Stimulated activated CD4-positive, alpha-beta T cell treated with anti-CD3 and anti-CD28 coated beads, Interleukin-12 subunit alpha, Interleukin-12 subunit beta, amount 100 ng/mL, for 4 hours (primary cell): Measurements from ENCODE around the gene SELL.
"Not testable (repeated sequence)": the region's sequence is repeated elsewhere in the genome, so short reads cannot be mapped to it uniquely, and the experiment has no call there.

Source experiments
- DNase-seq: peaks from one replicate; pipeline ENCODE4 v3.0.0-alpha.2; 2020

The SELL gene

DNA sequence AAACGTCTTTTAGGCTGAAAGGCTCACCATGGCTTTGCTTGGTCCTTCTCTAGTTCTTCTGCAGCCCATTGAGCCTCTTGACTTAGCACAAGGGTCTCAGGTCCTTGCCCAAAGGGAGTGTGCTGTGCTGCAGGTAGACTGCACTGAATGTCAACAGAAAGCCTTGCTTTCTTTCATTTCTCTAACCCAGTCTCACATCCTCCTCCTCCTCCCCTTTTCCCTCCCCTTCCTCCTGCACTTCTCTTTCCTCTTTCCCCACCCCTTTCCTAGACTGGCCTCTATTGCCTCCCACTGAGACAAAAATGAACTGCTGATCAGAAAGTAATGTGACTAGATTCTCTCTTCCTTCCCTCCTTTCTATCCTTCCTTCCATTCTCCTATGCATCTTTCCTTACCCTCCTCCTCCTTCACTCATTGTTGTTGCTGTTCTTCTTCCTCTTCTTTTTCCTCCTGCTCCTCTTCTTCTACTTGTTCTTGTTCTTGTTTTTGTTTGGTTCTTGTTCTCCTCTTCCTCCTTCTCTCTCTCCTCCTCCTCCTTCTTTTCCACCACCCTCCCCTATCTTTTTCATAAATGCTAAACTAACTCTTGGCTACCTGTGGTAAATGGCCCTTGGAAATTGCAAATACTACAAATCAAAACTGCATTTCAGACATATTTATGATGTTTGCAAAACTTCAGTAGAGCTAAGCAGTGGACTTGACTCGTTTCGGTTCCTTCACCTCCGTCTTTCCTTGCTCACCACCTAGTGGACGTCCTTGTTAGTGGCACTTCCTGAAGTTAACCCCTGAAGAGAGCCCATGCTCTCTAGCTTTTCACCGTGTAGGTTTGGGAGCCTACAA, at the start of gene SELL:
Gene SELL, minus strand, starts transcription at position 152 of the 840 bp plus-strand sequence. Its CDS starts 122 bp downstream, at position 30.
- peak; percentile 56 for DNase-seq

- no peak for DNase-seq
Observed at GRCh38 chr1:169759038-169759437, 47.6 kb upstream of the SELL start.

DNA sequence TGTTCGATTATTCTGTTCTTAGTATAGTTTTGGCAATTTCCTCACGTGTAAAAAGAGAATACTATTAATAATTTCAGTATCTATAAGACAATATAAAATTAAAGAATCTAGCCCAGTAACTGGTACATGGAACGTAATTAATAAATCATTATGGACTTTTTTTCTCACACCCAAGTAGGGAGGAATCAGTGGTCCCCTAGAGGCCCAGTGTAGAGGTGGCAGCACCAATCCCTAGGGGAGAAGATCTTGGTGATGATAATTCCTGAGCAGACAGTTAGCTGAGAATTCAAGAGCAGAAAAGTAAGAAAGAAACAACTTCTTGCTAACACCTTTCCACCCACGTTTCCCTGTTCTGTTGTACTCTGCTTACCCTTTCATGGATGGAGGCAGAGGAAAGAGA, 42.1 kb upstream of the SELL start:
- no peak for DNase-seq

DNA sequence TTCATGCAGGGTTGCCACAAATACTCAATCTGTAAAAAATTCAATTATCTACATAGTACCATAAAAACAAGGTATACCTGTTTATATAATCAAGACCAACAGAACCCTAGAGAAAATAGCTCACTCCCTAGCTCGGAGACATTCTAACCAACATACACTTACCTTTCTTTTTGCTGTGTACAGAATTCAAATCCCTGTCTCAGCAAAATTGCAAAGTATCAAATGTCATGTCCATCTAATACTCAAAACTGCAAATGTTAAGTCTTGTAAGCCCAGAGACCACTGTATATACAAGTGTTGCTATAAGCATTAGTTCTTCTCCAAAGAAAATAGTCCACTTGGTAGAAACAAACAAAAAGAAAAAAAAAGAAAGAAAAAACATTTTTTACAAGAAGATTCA, 38.6 kb upstream of the SELL start:
- DNase-seq, result no peak

GRCh38 chr1:169746550-169746949, 35.1 kb upstream of the SELL start:
- no peak for DNase-seq

DNA sequence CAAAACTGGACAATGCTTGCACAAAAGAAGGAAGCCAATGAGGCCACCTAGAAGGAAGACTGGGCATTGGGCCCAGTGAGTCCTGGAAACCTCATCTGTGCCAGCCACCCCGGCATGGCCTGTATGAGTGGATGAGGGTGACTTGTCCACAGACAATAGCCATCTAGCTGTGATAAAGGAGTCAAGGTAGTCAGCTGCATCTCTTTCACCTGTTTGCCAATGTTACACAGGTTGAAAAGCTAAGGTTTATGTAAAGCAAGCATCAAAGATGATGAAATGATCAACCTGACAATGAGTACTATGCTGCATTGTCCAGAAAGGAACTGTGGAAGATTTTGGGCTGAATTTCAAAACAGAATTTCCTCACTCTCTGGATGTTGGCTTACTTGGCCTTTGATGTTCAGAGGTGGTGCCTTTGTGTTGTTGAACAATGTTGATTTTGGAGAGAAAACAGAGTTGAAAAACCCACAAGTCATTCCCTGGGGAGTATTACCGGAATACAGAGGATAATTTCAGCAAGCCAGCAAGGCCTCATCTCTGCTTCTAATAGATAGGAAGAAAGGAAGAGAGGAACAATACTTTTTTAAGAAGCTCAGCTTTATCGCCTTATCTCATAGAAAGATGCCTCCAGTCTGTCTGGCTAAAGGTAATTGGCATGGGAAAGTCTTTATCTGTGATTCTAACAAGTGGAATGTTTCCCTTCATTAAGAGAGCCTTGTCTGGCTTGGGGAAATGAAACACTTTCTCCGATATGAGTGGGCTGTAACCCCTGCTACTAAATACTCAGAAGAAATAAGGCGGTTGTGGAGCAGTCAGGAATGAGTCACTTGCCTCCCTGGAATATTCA, 33.8 kb upstream of the SELL start:
- no peak for DNase-seq

DNA sequence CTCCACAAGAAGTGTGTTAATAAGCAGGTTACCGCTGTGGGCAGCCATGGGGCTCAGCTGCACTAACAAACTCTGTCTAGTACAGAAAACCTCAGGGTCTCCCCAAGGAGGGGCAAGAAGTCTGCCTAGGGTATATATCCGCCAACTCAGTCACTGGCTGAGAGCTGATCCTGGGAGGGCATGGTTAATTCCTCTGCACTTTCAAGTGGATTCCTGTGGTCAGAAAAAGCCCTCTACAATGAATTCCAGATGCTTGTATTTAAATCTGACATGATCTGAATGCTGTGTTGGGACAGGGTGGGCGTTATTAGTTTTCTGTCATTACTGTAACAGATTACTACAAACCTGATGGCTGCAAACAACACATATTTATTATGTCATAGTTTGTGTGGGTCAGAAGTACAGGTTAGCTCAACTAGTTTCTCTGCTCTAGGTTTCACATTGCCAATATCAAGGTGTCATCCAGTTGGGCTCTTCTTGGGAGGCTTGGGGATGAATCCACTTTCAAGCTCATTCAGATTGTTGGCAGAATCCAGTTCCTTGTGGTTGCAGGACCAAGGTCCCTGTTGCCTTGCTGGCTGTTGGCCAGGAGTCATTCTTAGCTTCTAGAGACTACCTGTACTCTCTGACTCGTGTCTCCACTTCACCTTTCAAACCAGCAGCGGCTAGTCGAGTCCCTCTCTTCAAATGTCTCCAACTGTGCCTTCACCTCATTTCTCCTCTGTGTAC, 30.4 kb upstream of the SELL start:
- no peak for DNase-seq

DNA sequence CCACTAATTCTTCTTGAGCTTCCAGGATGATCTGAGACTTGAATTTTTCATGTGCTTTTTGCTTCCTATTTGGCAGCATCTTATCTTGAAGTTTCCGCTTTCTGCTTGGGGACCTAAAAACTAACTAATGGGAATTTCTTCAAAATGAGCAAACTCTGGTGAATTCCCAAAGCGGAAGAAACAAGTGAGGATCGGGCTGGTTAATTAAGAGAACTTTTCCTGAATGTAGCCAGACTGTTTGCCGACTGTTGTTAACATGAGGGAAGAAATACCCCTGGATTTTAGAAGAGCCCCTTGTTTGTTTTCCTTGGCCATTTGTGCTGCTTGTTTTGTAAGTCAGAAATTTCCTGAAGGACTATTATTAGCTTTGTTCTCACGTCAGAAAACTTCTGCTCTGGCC, 28.6 kb upstream of the SELL start:
- no peak for DNase-seq

GRCh38 chr1:169733924-169734323, 22.5 kb upstream of the SELL start, which contains the start of gene SELE:
Gene SELE (minus strand): TSS chr1:169734079. CDS start chr1:169733612, 467 bp downstream.
- no peak for DNase-seq

DNA sequence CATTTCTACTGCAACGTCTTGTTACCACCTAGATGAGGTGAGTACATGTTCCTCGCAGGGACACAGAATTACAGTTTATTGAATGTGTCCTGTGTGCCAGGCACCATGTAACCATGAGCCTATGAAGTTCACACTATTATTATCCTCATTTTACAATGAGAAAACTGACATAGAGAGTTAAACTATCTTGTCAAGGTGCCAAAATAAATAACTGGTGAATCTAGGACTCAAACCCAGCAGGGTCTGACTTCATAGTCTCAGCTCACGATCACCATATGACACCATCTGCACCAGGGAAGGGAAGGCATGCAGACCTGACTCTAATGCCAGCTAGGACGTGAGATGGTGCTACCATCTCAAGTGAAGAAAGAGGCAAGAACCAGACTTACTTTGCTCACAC, 20.0 kb upstream of the SELL start:
- no peak for DNase-seq

DNA sequence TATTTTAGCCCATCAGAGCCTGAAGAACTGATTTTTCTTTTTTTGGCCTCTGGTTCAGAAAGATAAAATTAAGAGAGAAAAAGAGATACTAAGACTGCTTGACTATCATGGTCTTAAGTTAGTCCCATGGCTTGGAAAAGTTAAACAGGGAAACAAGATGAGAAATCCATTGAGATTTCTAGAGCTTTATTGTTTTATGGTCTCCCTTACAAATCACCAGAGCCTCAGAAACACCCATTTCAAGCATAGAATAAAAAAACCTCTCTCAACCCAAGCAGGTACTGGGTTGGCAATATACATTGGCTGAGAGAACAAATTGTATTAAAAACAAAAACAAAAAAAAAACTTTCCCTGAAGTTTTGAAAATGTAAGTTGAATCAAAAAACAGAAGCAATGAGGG, 18.6 kb upstream of the SELL start:
- no peak for DNase-seq

GRCh38 chr1:169727307-169727706, 15.9 kb upstream of the SELL start:
- DNase-seq, result no peak

GRCh38 chr1:169726851-169727250, 15.4 kb upstream of the SELL start:
- DNase-seq, result no peak

DNA sequence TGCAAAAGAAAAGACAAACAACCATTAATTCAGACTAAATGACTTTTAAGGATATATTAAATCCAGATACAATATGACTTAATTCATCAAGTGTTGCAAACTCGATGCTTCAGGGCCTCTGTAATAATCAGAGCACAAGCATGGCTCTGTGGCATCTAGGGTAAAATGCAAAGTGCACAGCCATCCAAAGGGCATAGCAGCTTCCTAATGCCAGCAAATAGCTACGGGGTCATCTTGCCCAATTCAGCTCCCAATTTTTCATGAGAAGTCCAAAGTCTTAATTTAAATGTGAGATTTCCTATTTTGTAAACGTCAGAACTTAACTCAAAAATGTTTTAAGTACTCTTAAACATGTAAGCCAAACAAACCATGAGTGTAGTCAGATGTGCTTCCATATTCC, 14.5 kb upstream of the SELL start:
- DNase-seq, result no peak

- DNase-seq, result no peak
Observed at GRCh38 chr1:169724168-169724567, 12.7 kb upstream of the SELL start.

DNA sequence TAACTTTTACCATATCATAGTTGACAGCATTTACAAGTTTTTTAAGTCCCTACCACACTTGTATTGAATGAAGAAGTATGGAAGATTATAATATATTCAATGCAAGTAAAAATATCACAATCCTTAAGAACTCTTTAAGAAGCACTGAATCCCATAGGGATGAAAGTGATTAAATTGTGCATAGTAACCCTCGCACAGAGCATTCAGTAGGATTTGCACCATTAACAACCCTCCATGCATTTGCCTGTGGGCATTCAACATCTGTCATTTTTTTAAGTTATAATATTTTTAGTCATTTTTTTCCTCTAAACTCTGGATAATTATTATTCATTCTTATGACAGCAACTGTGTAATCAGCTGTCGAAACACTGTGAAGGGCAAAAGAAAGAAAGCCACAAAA, 12.3 kb upstream of the SELL start:
- DNase-seq, result no peak

- no peak for DNase-seq
Observed at GRCh38 chr1:169722779-169723178, 11.4 kb upstream of the SELL start.

DNA sequence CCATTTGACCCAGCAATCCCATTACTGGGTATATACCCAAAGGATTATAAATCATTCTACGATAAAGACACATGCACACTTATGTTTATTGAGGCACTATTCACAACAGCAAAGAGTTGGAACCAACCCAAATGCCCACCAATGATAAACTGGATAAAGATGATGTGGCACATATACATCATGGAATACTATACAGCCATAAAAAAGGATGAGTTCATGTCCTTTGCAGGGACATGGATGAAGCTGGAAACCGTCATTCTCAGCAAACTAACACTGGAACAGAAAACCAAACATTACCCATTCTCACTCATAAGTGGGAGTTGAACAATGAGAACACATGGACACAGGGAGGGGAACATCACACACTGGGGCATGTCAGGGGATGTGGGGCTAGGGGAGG, 3.7 kb upstream of the SELL start:
- DNase-seq, result not testable (repeated sequence)

DNA sequence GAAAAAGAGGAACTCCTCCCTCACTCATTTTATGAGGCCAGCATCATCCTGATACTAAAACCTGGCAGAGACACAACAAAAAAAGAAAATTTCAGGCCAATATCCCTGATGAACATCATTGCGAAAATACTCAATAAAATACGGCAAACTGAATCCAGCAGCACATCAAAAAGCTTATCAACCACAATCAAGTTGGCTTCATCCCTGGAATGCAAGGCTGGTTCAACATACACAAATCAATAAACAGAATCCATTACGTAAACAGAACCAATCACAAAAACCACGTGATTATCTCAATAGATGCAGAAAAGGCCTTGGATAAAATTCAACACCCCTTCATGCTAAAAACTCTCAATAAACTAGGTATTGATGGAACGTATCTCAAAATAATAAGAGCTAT, 1.7 kb upstream of the SELL start:
- DNase-seq, result not testable (repeated sequence)

- no peak for DNase-seq
Observed at GRCh38 chr1:169712309-169712631, 850 bp upstream of the SELL start.

DNA sequence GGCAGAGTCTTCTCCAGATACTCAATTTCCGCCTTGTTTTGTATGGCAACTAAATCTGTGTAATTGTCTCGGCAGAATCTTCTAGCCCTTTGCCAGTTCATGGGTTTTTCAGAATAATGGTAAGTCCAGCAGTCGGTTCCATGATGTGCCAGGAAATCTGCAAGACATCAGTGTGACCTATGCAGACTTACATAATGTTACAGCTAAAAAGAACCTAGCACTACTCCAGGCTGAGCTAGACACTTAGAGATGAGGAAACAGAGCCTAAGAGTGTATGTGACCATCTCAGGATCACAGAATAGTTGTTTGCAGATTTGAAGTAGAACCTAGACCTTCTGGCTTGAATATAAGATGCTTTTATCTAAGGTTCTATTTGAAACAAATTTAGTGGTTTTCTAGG, 2.8 kb downstream of the SELL start:
- no peak for DNase-seq

DNA sequence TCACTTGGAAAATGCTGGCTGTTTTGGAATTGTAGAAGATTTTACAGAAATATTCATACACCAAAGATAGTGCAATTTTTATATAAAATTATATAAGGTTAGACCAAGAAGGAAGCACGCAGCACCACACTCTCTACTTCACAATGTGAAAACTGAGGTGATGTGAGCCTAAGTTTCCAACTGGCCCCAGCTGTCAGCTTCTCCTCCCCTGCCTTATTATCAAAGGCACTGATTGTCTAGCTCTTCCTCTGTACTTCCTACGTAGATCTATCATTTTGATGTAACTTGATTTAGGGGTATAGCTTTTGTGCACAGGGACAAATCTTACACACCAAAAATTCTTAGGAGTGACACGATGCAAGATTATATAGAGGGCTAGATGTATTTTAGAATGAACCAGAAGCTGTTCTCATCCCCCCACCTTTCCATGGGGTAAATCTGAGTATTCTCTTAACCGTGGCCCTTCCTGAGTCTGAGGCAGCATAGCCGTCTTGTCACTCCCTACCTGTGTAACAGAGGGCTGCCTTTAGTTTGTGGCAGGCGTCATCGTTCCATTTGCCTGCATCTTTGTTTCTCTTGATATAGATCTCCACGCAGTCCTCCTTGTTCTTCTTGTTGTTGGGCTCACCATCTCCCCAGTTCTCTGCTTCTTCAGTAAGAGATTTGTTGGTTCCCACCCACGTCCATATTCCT, 3.4 kb downstream of the SELL start:
- no peak for DNase-seq

DNA sequence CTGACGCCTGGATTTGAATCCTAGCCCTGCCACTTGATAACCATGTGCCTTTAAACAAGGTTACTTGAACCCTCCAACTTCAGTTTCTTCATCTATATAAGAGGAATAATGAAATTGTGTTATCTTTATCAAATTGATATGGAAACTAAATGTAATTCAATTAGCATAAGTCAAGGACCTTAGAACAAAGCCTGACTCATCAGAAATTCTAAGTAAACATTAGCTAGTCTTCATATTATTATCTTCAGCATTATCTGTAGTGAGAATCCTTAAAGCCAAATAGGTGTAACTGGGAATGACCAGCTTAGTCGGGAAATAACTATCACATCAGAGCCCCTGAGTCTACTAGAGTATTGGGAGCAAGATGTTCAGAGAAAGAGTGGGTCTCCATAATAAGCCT, 6.6 kb downstream of the SELL start:
- no peak for DNase-seq
